Measurements from ENCODE around the gene SMPX. TPM values are rescaled to one million over a fixed set of nuclear protein-coding genes. Genes with fewer than 3 reads are reported as not detected.

The SMPX gene
- total RNA-seq, 2 experiments from 2014 or later: not detected

DNA sequence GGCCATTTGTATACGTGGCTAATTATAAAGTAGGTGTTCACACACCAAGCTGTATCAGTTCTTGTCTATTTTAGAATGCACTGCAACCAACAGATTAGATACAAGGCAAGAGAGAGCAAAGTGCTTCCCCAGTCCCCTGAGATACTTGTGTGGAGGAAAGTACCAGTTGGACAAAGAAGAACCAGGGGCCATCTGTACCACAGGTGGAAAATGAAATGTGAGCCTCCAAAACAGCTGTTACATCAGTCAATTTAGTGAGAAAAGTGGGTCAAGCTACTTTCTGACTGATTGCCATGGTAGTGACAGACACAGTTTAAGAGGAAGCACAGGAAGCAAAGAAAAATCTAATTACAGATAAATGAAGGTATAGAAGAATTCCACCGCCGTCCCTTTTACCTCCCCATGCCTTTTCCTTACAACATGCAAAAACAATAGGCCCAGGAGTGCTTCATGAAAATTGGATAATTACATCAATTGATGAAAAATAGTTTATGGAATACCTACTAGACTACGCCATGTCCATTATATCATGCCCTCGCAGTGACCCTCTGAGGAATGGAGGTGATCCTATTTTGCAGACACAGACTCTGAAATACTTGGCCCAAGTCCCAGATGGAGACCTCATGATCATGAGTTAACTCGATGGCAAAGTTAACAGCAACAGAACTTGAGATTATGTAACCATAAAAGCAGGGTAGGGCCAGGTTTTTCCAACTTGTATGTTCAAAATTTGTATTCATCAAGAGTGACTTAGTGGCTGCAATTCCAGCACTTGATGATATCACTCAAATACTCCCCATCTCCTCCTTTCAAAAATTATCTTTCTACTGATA is 15.8 kb downstream of the SMPX start:
- Histone ChIP-seq H3K36me3 (ENCODE audit: insufficient read depth, low read length) (no peaks in the 10 kb centered on the region), H3K4me2 (ENCODE audit: low read length) (no peak overlapping the region), H3K27ac (ENCODE audit: low read depth, low read length, poor library complexity, severe bottlenecking) (no peak overlapping the region), H3K9me3 (ENCODE audit: low read length) (no peaks in the 10 kb centered on the region), H4K20me1 (ENCODE audit: insufficient read depth, low read length) (no peaks in the 10 kb centered on the region), H3K4me3 (ENCODE audit: low read depth, low read length, poor library complexity, severe bottlenecking) (no peak overlapping the region), H3K79me2 (ENCODE audit: insufficient read depth, low read depth, low read length) (no peaks in the 10 kb centered on the region), H2AFZ (ENCODE audit: low read length) (no peak overlapping the region), H3K4me1 (ENCODE audit: insufficient read depth, low read length, poor library complexity, severe bottlenecking) (no peaks in the 10 kb centered on the region), H3K9me2 (ENCODE audit: insufficient read depth, low read length) (no peaks in the 10 kb centered on the region)
- POLR2A ChIA-PET: no interaction called here
- BruUV-seq (replicated peaks): no TSS peak
- TF ChIP-seq, protein P1, sequence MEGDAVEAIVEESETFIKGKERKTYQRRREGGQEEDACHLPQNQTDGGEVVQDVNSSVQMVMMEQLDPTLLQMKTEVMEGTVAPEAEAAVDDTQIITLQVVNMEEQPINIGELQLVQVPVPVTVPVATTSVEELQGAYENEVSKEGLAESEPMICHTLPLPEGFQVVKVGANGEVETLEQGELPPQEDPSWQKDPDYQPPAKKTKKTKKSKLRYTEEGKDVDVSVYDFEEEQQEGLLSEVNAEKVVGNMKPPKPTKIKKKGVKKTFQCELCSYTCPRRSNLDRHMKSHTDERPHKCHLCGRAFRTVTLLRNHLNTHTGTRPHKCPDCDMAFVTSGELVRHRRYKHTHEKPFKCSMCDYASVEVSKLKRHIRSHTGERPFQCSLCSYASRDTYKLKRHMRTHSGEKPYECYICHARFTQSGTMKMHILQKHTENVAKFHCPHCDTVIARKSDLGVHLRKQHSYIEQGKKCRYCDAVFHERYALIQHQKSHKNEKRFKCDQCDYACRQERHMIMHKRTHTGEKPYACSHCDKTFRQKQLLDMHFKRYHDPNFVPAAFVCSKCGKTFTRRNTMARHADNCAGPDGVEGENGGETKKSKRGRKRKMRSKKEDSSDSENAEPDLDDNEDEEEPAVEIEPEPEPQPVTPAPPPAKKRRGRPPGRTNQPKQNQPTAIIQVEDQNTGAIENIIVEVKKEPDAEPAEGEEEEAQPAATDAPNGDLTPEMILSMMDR (conservative IDR thresholded peaks at IDR 0.05; ENCODE audit: low read length): no peak
- no peak for TF ChIP-seq EZH2phosphoT487 (IDR thresholded peaks at IDR 0.05; ENCODE audit: borderline replicate concordance, low read depth, low read length)
- intact Hi-C loops (cut with micrococcal nuclease; ENCODE audit: unreplicated experiment): no loop called here
- CTCF ChIA-PET (ENCODE audit: unreplicated experiment): no interaction called here
- no peak for DNase-seq (ENCODE audit: low spot score)

DNA sequence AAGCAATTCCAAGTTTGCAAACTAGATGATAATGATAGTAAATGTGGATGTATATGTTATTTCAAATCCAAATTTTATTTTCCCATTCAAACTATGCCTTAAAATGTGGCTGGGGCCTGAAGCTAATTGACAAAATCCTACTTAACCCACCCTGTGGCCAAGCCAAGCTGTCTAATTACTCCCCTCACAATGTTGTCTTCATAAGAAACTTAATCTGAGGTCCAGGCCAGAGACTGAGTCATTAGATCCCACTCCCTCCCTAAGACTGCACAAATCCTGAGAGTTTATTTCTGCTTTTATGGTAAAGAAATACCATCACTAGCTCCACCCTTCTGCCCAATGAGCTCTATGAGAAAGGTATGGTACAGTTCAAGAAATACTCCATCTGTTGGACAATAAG is 16.6 kb downstream of the SMPX start:
- Histone ChIP-seq H3K4me2 (ENCODE audit: low read length) (no peak overlapping the region), H3K9me3 (ENCODE audit: low read length) (no peaks in the 10 kb centered on the region), H3K36me3 (ENCODE audit: insufficient read depth, low read length) (no peaks in the 10 kb centered on the region), H3K79me2 (ENCODE audit: insufficient read depth, low read depth, low read length) (no peaks in the 10 kb centered on the region), H4K20me1 (ENCODE audit: insufficient read depth, low read length) (no peaks in the 10 kb centered on the region), H3K9me2 (ENCODE audit: insufficient read depth, low read length) (no peaks in the 10 kb centered on the region), H2AFZ (ENCODE audit: low read length) (no peak overlapping the region), H3K27ac (ENCODE audit: low read depth, low read length, poor library complexity, severe bottlenecking) (no peak overlapping the region), H3K4me1 (ENCODE audit: insufficient read depth, low read length, poor library complexity, severe bottlenecking) (no peaks in the 10 kb centered on the region), H3K4me3 (ENCODE audit: low read depth, low read length, poor library complexity, severe bottlenecking) (no peak overlapping the region)
- intact Hi-C loops (cut with micrococcal nuclease; ENCODE audit: unreplicated experiment): no loop called here
- TF ChIP-seq, protein P1 (conservative IDR thresholded peaks at IDR 0.05; ENCODE audit: low read length): no peak
- TF ChIP-seq EZH2phosphoT487 (IDR thresholded peaks at IDR 0.05; ENCODE audit: borderline replicate concordance, low read depth, low read length): no peak
- POLR2A ChIA-PET: no interaction called here
- CTCF ChIA-PET (ENCODE audit: unreplicated experiment): no interaction called here
- BruUV-seq (replicated peaks): no TSS peak
- DNase-seq (ENCODE audit: low spot score): no peak
